Natural killer cell (primary cell): Measurements from ENCODE around the gene ATXN3. TPM values are rescaled to one million over a fixed set of nuclear protein-coding genes. Genes with fewer than 3 reads are reported as not detected.

ENCODE experiments used
- ATAC-seq, 3 donors: fragments of 150-1000 bp in 2 of 3; fragments of 200-7000 bp in 1 of 3; cut with Tn5 transposase; 1 replicate in 1 of 3; 2 replicates in 2 of 3; pipeline ENCODE4 v1.10.0; 2021; ENCODE audit warnings: mild to moderate bottlenecking in 2 of 3, moderate library complexity in 2 of 3
- DNase-seq, 2 donors: peaks; one replicate each; pipeline versions ENCODE4 v3.0.0 to v3.0.0-alpha.2; 2013 to 2021; ENCODE audit warnings: mixed read lengths in 1 of 2
- H3K27ac ChIP-seq: one replicate; pipeline ENCODE4 v1.5.1; 2013; ENCODE audit warnings: mild to moderate bottlenecking, low read length
- H3K27me3 ChIP-seq: one replicate; pipeline ENCODE4 v1.6.1; 2013; ENCODE audit warnings: low read length; ENCODE audit not compliant: control insufficient read depth, insufficient read depth
- H3K36me3 ChIP-seq: one replicate; pipeline ENCODE4 v1.6.1; 2013; ENCODE audit warnings: low read length; ENCODE audit not compliant: control insufficient read depth, insufficient read depth
- H3K4me1 ChIP-seq: one replicate; pipeline ENCODE4 v1.6.1; 2013; ENCODE audit warnings: low read length; ENCODE audit not compliant: control insufficient read depth, insufficient read depth
- H3K4me3 ChIP-seq: one replicate; pipeline ENCODE4 v1.5.1; 2013; ENCODE audit warnings: low read length
- H3K9me3 ChIP-seq: one replicate; pipeline ENCODE4 v1.6.1; 2013; ENCODE audit warnings: low read length; ENCODE audit not compliant: control insufficient read depth, insufficient read depth
- H3K27ac Mint-ChIP-seq, 2 donors: one replicate each; pipeline ENCODE4 v1.8.0; 2022; ENCODE audit warnings: mild to moderate bottlenecking in 2 of 2, mixed read lengths in 2 of 2, moderate library complexity in 1 of 2
- H3K27me3 Mint-ChIP-seq, 2 donors: one replicate each; pipeline ENCODE4 v1.8.0; 2022; ENCODE audit warnings: low read depth in 2 of 2, mixed read lengths in 2 of 2
- H3K36me3 Mint-ChIP-seq: one replicate; pipeline ENCODE4 v1.8.0; 2022; ENCODE audit warnings: mixed read lengths
- H3K4me1 Mint-ChIP-seq, 2 donors: one replicate each; pipeline ENCODE4 v1.8.0; 2022; ENCODE audit warnings: mixed read lengths in 2 of 2
- H3K4me3 Mint-ChIP-seq: one replicate; pipeline ENCODE4 v1.8.0; 2022; ENCODE audit warnings: mild to moderate bottlenecking, moderate library complexity, mixed read lengths
- H3K9me3 Mint-ChIP-seq, 2 donors: one replicate each; pipeline ENCODE4 v1.8.0; 2022; ENCODE audit warnings: mixed read lengths in 2 of 2
- WGBS: methylation state at CpG from one replicate; pipeline ENCODE4 v1.1.7; 2013; ENCODE audit warnings: missing lambda C conversion rate; ENCODE audit not compliant: insufficient coverage; 5-methylcytosine and 5-hydroxymethylcytosine counted together
- intact Hi-C: fragments of 100-400 bp; cut with micrococcal nuclease; formaldehyde crosslinking; loops from one replicate; pipeline ENCODE4 v1.14.2; 2022
- total RNA-seq, 4 donors: library from RNA; stranded (reverse); fragments of 120-200 nt in 1 of 4; gene quantifications; one replicate each; pipeline versions ENCODE4 v1.2.3 to v1.2.4, GENCODE V29; 2013 to 2022
- TF ChIP-seq, protein P1 (sequence below): fragments of 200-600 bp; IDR thresholded peaks from one replicate; pipeline ENCODE4 v1.8.0; 2022; ENCODE audit warnings: antibody characterized with exemption

ATXN3 gene
- total RNA-seq, 3 donors from 2014 or later (not counting 1 experiment from before 2014, with no cell fraction given): 26.7 to 40.5 (median 30.7) TPM

DNA sequence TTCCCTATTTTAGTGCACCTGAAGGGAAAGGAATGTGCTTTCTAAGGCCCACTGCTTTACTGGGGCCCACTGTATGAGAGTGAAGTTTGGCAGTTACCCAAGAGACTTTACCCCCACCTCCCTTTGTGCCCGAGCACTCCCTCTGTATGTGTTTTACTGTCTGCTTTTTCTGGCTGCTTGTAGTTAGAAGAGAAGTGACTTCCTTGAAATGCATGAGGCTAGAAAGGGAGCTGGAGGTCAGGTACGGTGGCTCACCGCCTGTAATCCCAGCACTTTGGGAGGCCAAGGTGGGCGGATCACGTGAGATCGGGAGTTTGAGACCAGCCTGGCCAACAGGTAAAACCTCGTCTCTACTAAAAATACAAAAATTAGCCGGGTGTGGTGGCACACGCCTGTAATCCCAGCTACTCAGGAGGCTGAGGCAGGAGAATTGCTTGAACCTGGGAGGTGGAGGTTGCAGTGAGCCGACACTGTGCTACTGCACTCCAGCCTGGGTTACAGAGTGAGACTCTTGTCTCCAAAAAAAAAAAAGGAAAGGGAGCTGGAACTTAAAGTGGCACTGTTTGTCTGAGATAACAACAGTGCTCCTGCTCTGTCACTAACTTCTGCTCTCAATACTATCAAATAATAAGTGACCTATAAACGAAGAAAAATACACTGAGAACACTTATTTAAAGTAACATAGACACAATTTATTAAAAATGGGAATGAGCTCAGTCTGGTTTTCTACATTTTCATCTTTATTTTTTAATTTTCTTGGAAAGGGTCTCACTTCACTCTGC, 72.3 kb downstream of the ATXN3 start:
- H3K36me3 ChIP-seq: peaks cover 14% of the 10 kb centered on the region
- H3K4me3 ChIP-seq: no peak overlapping the region
- Mint-ChIP-seq H3K27ac (peak overlapping the region; percentile 17 to 56), H3K9me3 (no peaks in the 10 kb centered on the region), H3K36me3 (no peaks in the 10 kb centered on the region), H3K4me3 (no peak overlapping the region), H3K27me3 (no peaks in the 10 kb centered on the region), H3K4me1 (peaks cover 33 to 39% of the 10 kb centered on the region in 2 donors)
- intact Hi-C loops: no loop called here
- WGBS: 95% methylated on average over 8 of the region's 11 CpGs
- ATAC-seq: no peak
- no peak overlapping the region for H3K27ac ChIP-seq
- no peaks in the 10 kb centered on the region for H3K27me3 ChIP-seq
- H3K4me1 ChIP-seq: peaks cover 4% of the 10 kb centered on the region
- TF ChIP-seq, protein P1, sequence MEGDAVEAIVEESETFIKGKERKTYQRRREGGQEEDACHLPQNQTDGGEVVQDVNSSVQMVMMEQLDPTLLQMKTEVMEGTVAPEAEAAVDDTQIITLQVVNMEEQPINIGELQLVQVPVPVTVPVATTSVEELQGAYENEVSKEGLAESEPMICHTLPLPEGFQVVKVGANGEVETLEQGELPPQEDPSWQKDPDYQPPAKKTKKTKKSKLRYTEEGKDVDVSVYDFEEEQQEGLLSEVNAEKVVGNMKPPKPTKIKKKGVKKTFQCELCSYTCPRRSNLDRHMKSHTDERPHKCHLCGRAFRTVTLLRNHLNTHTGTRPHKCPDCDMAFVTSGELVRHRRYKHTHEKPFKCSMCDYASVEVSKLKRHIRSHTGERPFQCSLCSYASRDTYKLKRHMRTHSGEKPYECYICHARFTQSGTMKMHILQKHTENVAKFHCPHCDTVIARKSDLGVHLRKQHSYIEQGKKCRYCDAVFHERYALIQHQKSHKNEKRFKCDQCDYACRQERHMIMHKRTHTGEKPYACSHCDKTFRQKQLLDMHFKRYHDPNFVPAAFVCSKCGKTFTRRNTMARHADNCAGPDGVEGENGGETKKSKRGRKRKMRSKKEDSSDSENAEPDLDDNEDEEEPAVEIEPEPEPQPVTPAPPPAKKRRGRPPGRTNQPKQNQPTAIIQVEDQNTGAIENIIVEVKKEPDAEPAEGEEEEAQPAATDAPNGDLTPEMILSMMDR: no peak
- no peaks in the 10 kb centered on the region for H3K9me3 ChIP-seq
- DNase-seq: no peak

DNA sequence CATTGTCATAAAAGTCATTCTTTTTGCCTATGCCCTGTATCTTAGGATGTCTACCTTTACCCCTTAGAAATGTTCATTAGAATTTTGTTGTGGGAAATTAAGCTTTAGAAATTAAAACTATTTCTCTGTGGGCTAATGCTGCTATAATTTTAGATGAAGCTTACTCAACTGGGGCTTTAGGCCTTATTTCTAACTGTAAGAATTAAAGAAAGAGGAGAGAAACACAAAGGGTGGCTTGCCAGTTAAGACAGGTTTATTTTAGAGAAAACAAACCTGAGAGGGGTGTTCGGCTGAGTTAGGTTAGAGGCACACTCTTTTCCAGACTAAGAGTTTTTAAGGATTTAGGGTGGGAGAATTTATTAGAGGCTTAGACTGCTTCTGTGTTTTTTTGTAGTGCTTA, 72.9 kb downstream of the ATXN3 start:
- Histone ChIP-seq H3K4me3 (no peak overlapping the region), H3K4me1 (peaks cover 4% of the 10 kb centered on the region), H3K36me3 (peaks cover 17% of the 10 kb centered on the region), H3K27ac (no peak overlapping the region), H3K27me3 (no peaks in the 10 kb centered on the region), H3K9me3 (no peaks in the 10 kb centered on the region)
- Mint-ChIP-seq H3K9me3 (no peaks in the 10 kb centered on the region), H3K27me3 (no peaks in the 10 kb centered on the region), H3K27ac (peak overlapping the region; percentile 17 to 56), H3K4me1 (peaks cover 26 to 32% of the 10 kb centered on the region in 2 donors), H3K4me3 (no peak overlapping the region), H3K36me3 (no peaks in the 10 kb centered on the region)
- 83% methylated on average over 1 of the region's 1 CpG for WGBS
- intact Hi-C loops: no loop called here
- no peak for ATAC-seq
- TF ChIP-seq, protein P1: no peak
- no peak for DNase-seq

DNA sequence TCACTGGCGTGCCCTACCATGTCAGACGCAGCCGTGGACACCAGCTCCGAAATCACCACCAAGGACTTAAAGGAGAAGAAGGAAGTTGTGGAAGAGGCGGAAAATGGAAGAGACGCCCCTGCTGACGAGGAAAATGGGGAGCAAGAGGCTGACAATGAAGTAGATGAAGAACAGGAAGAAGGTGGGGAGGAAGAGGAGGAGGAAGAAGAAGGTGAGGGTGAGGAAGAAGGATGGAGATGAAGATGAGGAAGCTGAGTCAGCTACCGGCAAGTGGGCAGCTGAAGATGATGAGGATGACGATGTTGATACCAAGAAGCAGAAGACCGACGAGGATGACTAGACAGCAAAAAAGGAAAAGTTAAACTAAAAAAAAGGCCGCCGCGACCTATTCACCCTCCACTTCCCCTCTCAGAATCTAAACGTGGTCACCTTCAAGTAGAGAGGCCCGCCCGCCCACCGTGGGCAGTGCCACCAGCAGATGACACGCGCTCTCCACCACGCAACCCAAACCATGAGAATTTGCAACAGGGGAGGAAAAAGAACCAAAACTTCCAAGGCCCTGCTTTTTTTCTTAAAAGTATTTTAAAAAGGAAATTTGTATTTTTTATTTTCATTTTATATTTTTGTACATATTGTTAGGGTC, 79.7 kb downstream of the ATXN3 start:
- no peaks in the 10 kb centered on the region for H3K36me3 Mint-ChIP-seq
- 83% methylated on average over 11 of the region's 21 CpGs for WGBS
- DNase-seq: no peak
- no peak for ATAC-seq
- no peak overlapping the region for H3K27ac Mint-ChIP-seq
- Histone ChIP-seq H3K9me3 (no peaks in the 10 kb centered on the region), H3K36me3 (peaks cover 30% of the 10 kb centered on the region), H3K27me3 (no peaks in the 10 kb centered on the region), H3K4me1 (no peaks in the 10 kb centered on the region), H3K27ac (no peak overlapping the region), H3K4me3 (no peak overlapping the region)
- no peaks in the 10 kb centered on the region for H3K27me3 Mint-ChIP-seq
- no peak overlapping the region for H3K4me3 Mint-ChIP-seq
- intact Hi-C loops: no loop called here
- H3K4me1 Mint-ChIP-seq: peaks cover 0 to 12% of the 10 kb centered on the region in 2 donors
- TF ChIP-seq, protein P1: no peak
- H3K9me3 Mint-ChIP-seq: no peaks in the 10 kb centered on the region
